A549 (cell line): ENCODE data around the gene SLC36A4. TPM values are rescaled to one million over a fixed set of nuclear protein-coding genes. Genes with fewer than 3 reads are reported as not detected.

Experiments
- ATAC-seq, 2 experiments: fragments of 200-7000 bp in 1 of 2; fragments of >200 bp in 1 of 2; cut with Nextera tagmentation in 1 of 2; cut with Tn5 transposase in 1 of 2; 3 replicates each; pipeline versions ENCODE4 v1.8.0 to v1.9.1; 2018 to 2020; ENCODE audit warnings: mild to moderate bottlenecking in 1 of 2, moderate library complexity in 1 of 2
- CTCF ChIA-PET: fragments of 300-600 bp; sonication (Branson Sonifier 250); formaldehyde crosslinking; extraction: SDS; loops from one replicate; lab custom pipeline; 2021; ENCODE audit warnings: antibody characterized with exemption, inconsistent platforms; lab: Yijun Ruan, JAX
- POLR2A ChIA-PET: fragments of 350-600 bp; formaldehyde crosslinking; extraction: SDS; loops from one replicate; lab custom pipeline; 2021; ENCODE audit warnings: antibody characterized with exemption, inconsistent platforms; lab: Yijun Ruan, JAX
- DNase-seq, 2 experiments: peaks; one replicate each; pipeline versions ENCODE4 v3.0.0 to v3.0.0-alpha.2; 2011 to 2016; ENCODE audit warnings: low read depth in 1 of 2, low spot score in 1 of 2
- FAIRE-seq: peaks from 2 replicates; lab custom pipeline; 2011; peaks lifted over from hg19 to GRCh38; lab: Jason Lieb, UNC
- H3K27ac ChIP-seq, 2 experiments: fragments of >200 bp; sonication (Bioruptor Twin); formaldehyde crosslinking; 3 replicates each; pipeline ENCODE4 v1.5.1; 2016 to 2017
- H3K4me1 ChIP-seq: fragments of >200 bp; sonication (Bioruptor Twin); formaldehyde crosslinking; 3 replicates; pipeline ENCODE4 v1.6.1; 2016
- H3K4me2 ChIP-seq: fragments of >200 bp; sonication (Bioruptor Twin); formaldehyde crosslinking; 3 replicates; pipeline ENCODE4 v1.6.1; 2016
- H3K4me3 ChIP-seq: fragments of >200 bp; sonication (Bioruptor Twin); formaldehyde crosslinking; 3 replicates; pipeline ENCODE4 v1.5.1; 2016
- H3K9me3 ChIP-seq: fragments of >200 bp; sonication (Bioruptor Twin); formaldehyde crosslinking; 3 replicates; pipeline ENCODE4 v1.6.1; 2016
- BCL3 ChIP-seq: fragments of >200 bp; sonication (Bioruptor Twin); formaldehyde crosslinking; IDR thresholded peaks from 3 replicates; pipeline ENCODE4 v1.6.1; 2016
- CEBPB ChIP-seq, 2 experiments: fragments of >200 bp in 1 of 2; sonication (Bioruptor Twin) in 1 of 2; formaldehyde crosslinking in 1 of 2; IDR thresholded peaks; 2 replicates each; pipeline ENCODE4 v1.6.1; 2012 to 2016
- CHD4 ChIP-seq: fragments of 200-600 bp; sonication (generic); IDR thresholded peaks from 2 replicates; pipeline ENCODE4 v1.6.1; 2016; ENCODE audit warnings: antibody characterized with exemption, mild to moderate bottlenecking, borderline replicate concordance
- E2F6 ChIP-seq: IDR thresholded peaks from 2 replicates; pipeline ENCODE4 v1.6.1; 2012; ENCODE audit warnings: low read depth, borderline replicate concordance
- FOSL2 ChIP-seq, 2 experiments: fragments of 450-650 bp in 1 of 2; fragments of >200 bp in 1 of 2; sonication (Bioruptor Twin) in 1 of 2; formaldehyde crosslinking; IDR thresholded peaks; 2 replicates each; pipeline versions ENCODE4 v1.5.0 to v1.6.1; 2016 to 2020; ENCODE audit warnings: mild to moderate bottlenecking in 1 of 2, moderate library complexity in 1 of 2
- FOXS1 ChIP-seq: fragments of 250-450 bp; sonication (Bioruptor Pico); IDR thresholded peaks from 2 replicates; pipeline ENCODE4 v1.5.0; 2020; ENCODE audit warnings: mild to moderate bottlenecking, moderate library complexity
- GATA3 ChIP-seq: IDR thresholded peaks from 2 replicates; pipeline ENCODE4 v1.6.1; 2012; ENCODE audit warnings: borderline replicate concordance
- HEYL ChIP-seq: fragments of 250-450 bp; sonication (Bioruptor Pico); IDR thresholded peaks from 2 replicates; pipeline ENCODE4 v1.8.0; 2021; ENCODE audit warnings: mild to moderate bottlenecking, moderate library complexity
- HMGXB4 ChIP-seq: fragments of 250-450 bp; sonication (Bioruptor Pico); IDR thresholded peaks from 2 replicates; pipeline ENCODE4 v1.5.0; 2021; ENCODE audit warnings: mild to moderate bottlenecking, moderate library complexity, borderline replicate concordance
- HOXA7 ChIP-seq: fragments of 250-450 bp; sonication (Bioruptor Pico); IDR thresholded peaks from 2 replicates; pipeline ENCODE4 v1.5.0; 2020; ENCODE audit warnings: mild to moderate bottlenecking, moderate library complexity
- HOXB13 ChIP-seq: fragments of 250-450 bp; sonication (Bioruptor Pico); IDR thresholded peaks from 2 replicates; pipeline ENCODE4 v1.5.0; 2020; ENCODE audit warnings: low read depth, mild to moderate bottlenecking, moderate library complexity
- JUNB ChIP-seq: fragments of >200 bp; sonication (Bioruptor Twin); formaldehyde crosslinking; IDR thresholded peaks from 2 replicates; pipeline ENCODE4 v1.6.1; 2016
- KDM5A ChIP-seq: fragments of 200-600 bp; sonication (generic); IDR thresholded peaks from 2 replicates; pipeline ENCODE4 v1.6.1; 2016; ENCODE audit warnings: antibody characterized with exemption, mild to moderate bottlenecking
- MAFK ChIP-seq: fragments of 450-650 bp; IDR thresholded peaks from 2 replicates; pipeline ENCODE4 v1.6.1; 2014; ENCODE audit not compliant: partially characterized antibody
- NFE2L2 ChIP-seq: fragments of 150-350 bp; conservative IDR thresholded peaks from 2 replicates; pipeline ENCODE4 v1.6.1; 2014; ENCODE audit warnings: low read length
- PBX3 ChIP-seq: IDR thresholded peaks from 2 replicates; pipeline ENCODE4 v1.6.1; 2012
- PHF8 ChIP-seq: fragments of 200-600 bp; sonication (generic); IDR thresholded peaks from 2 replicates; pipeline ENCODE4 v1.6.1; 2016; ENCODE audit warnings: low read depth, mild to moderate bottlenecking, antibody characterized with exemption, moderate library complexity, borderline replicate concordance
- POLR2A ChIP-seq: IDR thresholded peaks from 2 replicates; pipeline ENCODE4 v1.6.1; 2012; ENCODE audit warnings: mild to moderate bottlenecking, low read length
- POLR2AphosphoS2 ChIP-seq: conservative IDR thresholded peaks from 2 replicates; pipeline ENCODE4 v1.6.1; 2012; ENCODE audit warnings: low read length, improper control_type of control experiment, inconsistent platforms
- RAD21 ChIP-seq, 2 experiments: fragments of >200 bp in 1 of 2; sonication (Bioruptor Twin) in 1 of 2; formaldehyde crosslinking in 1 of 2; IDR thresholded peaks in 1 of 2; conservative IDR thresholded peaks in 1 of 2; 2 replicates in 1 of 2; 3 replicates in 1 of 2; pipeline ENCODE4 v1.6.1; 2012 to 2018; ENCODE audit warnings: inconsistent platforms in 1 of 2
- RFX5 ChIP-seq: fragments of 450-650 bp; IDR thresholded peaks from 2 replicates; pipeline ENCODE4 v1.7.1; 2014; ENCODE audit warnings: antibody characterized with exemption, mild to moderate bottlenecking, moderate library complexity
- SMC3 ChIP-seq: fragments of >200 bp; sonication (Bioruptor Twin); formaldehyde crosslinking; IDR thresholded peaks from 3 replicates; pipeline ENCODE4 v1.6.1; 2018; ENCODE audit warnings: inconsistent platforms
- ZFP36 ChIP-seq: fragments of 450-650 bp; IDR thresholded peaks from 2 replicates; pipeline ENCODE4 v1.6.1; 2014; ENCODE audit warnings: borderline replicate concordance; ENCODE audit not compliant: partially characterized antibody
- ZSCAN20 ChIP-seq: fragments of 250-450 bp; sonication (Bioruptor Pico); IDR thresholded peaks from 2 replicates; pipeline ENCODE4 v1.8.0; 2022; ENCODE audit warnings: mild to moderate bottlenecking, moderate library complexity
- WGBS: methylation state at CpG from one replicate; pipeline ENCODE4 v1.1.6; 2017; ENCODE audit errors: missing lambda C conversion rate; 5-methylcytosine and 5-hydroxymethylcytosine counted together
- polyA plus RNA-seq, 4 experiments: library from polyadenylated mRNA; depleted of rRNA in 3 of 4; stranded (reverse); fragments of >200 nt; fragmentation: RNase III in 1 of 4; extraction: RNeasy Plus Mini Kit Qiagen cat#74134 plus additional on column Dnase treatment in 1 of 4; gene quantifications; 2 replicates in 3 of 4; 3 replicates in 1 of 4; pipeline ENCODE4 v1.2.3, GENCODE V29; 2011 to 2017

SLC36A4 gene
- polyA plus RNA-seq, 2 of the 4 experiments (the other 2 are of a cell fraction), result 24.1 to 30.5 TPM

GRCh38 chr11:93123351-93123898 lies 74.4 kb downstream of the SLC36A4 start:
- CTCF ChIA-PET, result no interaction called here
- no peaks in the 10 kb centered on the region for H3K4me1 ChIP-seq
- no peak for DNase-seq
- H3K9me3 ChIP-seq, result no peaks in the 10 kb centered on the region
- H3K4me3 ChIP-seq, result no peak overlapping the region
- no peak for ATAC-seq
- WGBS, result 83% methylated on average over 4 of the region's 4 CpGs
- TF ChIP-seq FOXS1 (CRISPR knock-in tag) (no peak), RFX5 (no peak), GATA3 (no peak), HEYL (CRISPR knock-in tag) (no peak), PBX3 (no peak), CEBPB (IDR thresholded peaks at IDR 0.05) (no peak), FOSL2 (IDR thresholded peaks at IDR 0.05) (no peak), FOSL2 (CRISPR knock-in tag; IDR thresholded peaks at IDR 0.05) (no peak), CHD4 (no peak), RAD21 (conservative IDR thresholded peaks at IDR 0.05 in 1 of 2, IDR thresholded peaks at IDR 0.05 in 1 of 2) (no peak), KDM5A (no peak)
- TF ChIP-seq, all 56 proteins: peak for 0
- no peak for FAIRE-seq
- POLR2A ChIA-PET, result no interaction called here
- Histone ChIP-seq H3K27ac (no peak overlapping the region), H3K4me2 (no peak overlapping the region)

- no peak overlapping the region for H3K27ac ChIP-seq
- ChIA-PET CTCF (interaction anchor here (0.6 kb wide), 1 partner anchor 346 kb away, joined by 3 read pairs; no protein-coding TSS in a partner anchor), POLR2A (no interaction called here)
- H3K4me2 ChIP-seq, result no peak overlapping the region
- WGBS, result 54% methylated on average over 2 of the region's 2 CpGs
- no peak for FAIRE-seq
- no peaks in the 10 kb centered on the region for H3K9me3 ChIP-seq
- no peaks in the 10 kb centered on the region for H3K4me1 ChIP-seq
- TF ChIP-seq SMC3 (no peak), KDM5A (no peak), E2F6 (no peak), NFE2L2 (no peak), MAFK (no peak), ZSCAN20 (CRISPR knock-in tag) (no peak), JUNB (no peak), CHD4 (no peak), POLR2AphosphoS2 (no peak), HOXA7 (no peak), HMGXB4 (CRISPR knock-in tag) (no peak), PHF8 (no peak), HOXB13 (CRISPR knock-in tag) (no peak), BCL3 (no peak), ZFP36 (no peak), FOXS1 (CRISPR knock-in tag) (no peak), POLR2A (no peak)
- TF ChIP-seq, all 56 proteins: peak for 0
- DNase-seq (no peak), ATAC-seq (no peak)
- no peak overlapping the region for H3K4me3 ChIP-seq
Measured at GRCh38 chr11:93122535-93123235, 75.1 kb downstream of the SLC36A4 start.
